KOPT-K1 (cell line): ENCODE measurements around the gene ADRA1B.

Experiments
- H3K27ac ChIP-seq: fragments of 200-600 bp; sonication (generic); 2 replicates; pipeline ENCODE4 v1.5.1; 2016; ENCODE audit warnings: antibody characterized with exemption, mild to moderate bottlenecking, low read depth, low read length; ENCODE audit not compliant: poor library complexity, severe bottlenecking
- H3K36me3 ChIP-seq: fragments of 200-600 bp; sonication (generic); 2 replicates; pipeline ENCODE4 v1.5.1; 2017; ENCODE audit warnings: antibody characterized with exemption, mild to moderate bottlenecking, low read length, moderate library complexity; ENCODE audit not compliant: insufficient read depth
- H3K9me3 ChIP-seq: fragments of 200-600 bp; sonication (generic); 2 replicates; pipeline ENCODE4 v1.5.1; 2017; ENCODE audit warnings: antibody characterized with exemption, low read length, mild to moderate bottlenecking; ENCODE audit not compliant: insufficient read depth, poor library complexity, severe bottlenecking

Gene ADRA1B

GRCh38 chr5:159893040-159893695, 23.1 kb upstream of the ADRA1B start:
- no peak overlapping the region for H3K27ac ChIP-seq
- no peaks in the 10 kb centered on the region for H3K9me3 ChIP-seq
- no peaks in the 10 kb centered on the region for H3K36me3 ChIP-seq

- Histone ChIP-seq H3K9me3 (no peaks in the 10 kb centered on the region), H3K36me3 (no peaks in the 10 kb centered on the region), H3K27ac (no peak overlapping the region)
Observed at GRCh38 chr5:159894149-159894720, 22.0 kb upstream of the ADRA1B start.

- no peak overlapping the region for H3K27ac ChIP-seq
- no peaks in the 10 kb centered on the region for H3K9me3 ChIP-seq
- no peaks in the 10 kb centered on the region for H3K36me3 ChIP-seq
Observed at GRCh38 chr5:159897786-159898393, 18.4 kb upstream of the ADRA1B start.

GRCh38 chr5:159899067-159900049, 16.9 kb upstream of the ADRA1B start:
- no peaks in the 10 kb centered on the region for H3K36me3 ChIP-seq
- no peaks in the 10 kb centered on the region for H3K9me3 ChIP-seq
- no peak overlapping the region for H3K27ac ChIP-seq

DNA sequence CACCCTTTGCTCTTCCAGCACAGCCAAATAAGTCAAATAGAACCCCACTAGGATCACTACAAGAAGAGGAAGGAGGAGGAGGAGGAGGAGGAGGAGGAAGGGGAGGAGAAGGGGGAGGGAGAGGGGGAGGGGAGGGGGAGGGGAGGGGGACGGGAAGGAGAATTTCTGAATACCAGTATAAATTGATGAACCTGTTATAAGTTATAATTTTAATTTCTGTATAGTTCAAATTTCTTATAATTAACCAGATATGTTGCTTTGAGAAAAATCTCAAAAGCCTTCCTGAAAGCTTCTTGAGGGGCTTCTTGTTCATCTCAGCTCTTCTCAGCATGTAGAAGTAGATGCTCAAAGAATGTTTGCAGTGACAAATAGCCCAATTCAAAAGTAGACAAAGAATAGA, 15.0 kb upstream of the ADRA1B start:
- Histone ChIP-seq H3K36me3 (no peaks in the 10 kb centered on the region), H3K27ac (no peak overlapping the region), H3K9me3 (no peaks in the 10 kb centered on the region)

- H3K27ac ChIP-seq = no peak overlapping the region
- no peaks in the 10 kb centered on the region for H3K36me3 ChIP-seq
- H3K9me3 ChIP-seq = no peaks in the 10 kb centered on the region
Observed at GRCh38 chr5:159901772-159902171, 14.5 kb upstream of the ADRA1B start.

DNA sequence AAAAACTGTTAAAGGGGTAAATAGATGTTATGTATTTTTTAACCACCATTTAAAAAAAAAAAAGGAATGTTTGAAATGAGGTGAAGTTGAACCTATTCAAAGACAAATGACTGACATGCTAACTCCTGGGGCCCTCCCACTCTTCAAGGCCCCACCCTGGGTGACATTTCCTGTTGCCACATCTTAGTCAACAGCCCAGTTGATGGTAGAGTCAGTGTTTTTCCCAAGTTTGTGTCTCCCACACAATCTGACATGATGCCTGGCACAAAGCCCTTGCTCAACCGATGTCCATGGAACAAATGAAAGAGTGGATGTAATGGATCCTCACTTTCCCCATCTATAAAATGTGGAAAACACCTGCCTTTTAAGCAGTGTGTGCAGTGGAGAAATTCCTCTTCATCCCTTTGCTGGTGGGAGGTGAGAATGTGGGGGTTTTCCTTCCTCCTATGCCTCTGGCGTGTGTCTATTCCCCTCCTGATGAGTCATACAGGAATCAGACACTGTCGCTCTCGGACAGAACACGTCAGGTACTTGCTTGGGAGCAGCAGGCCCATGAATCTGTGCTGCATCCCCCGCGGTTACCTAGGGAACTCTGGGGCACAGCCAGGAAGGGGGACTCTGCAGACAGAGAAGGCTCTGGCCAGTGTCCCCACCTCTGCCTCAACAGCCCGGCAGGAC, 13.7 kb upstream of the ADRA1B start:
- no peak overlapping the region for H3K27ac ChIP-seq
- H3K36me3 ChIP-seq = no peaks in the 10 kb centered on the region
- H3K9me3 ChIP-seq = no peaks in the 10 kb centered on the region

DNA sequence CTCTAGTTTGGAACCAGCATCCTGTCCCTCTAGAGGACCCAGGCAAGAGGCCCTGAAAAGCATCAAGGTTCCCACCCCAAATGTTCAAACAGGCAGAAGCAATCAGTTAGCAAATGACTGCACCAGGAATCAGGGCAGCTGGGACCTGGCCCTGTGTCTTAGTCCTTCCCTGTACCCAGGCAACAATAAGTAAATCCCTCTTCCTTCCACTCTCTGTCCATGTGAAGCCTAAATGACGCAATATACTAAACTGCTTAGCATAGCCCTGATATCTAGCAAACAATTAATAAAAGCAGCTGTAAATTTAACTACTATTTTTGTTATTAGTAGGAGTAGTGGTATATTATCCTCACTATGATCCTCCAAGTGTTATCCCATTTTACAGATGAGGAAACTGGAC, 13.2 kb upstream of the ADRA1B start:
- Histone ChIP-seq H3K9me3 (no peaks in the 10 kb centered on the region), H3K36me3 (no peaks in the 10 kb centered on the region), H3K27ac (no peak overlapping the region)

DNA sequence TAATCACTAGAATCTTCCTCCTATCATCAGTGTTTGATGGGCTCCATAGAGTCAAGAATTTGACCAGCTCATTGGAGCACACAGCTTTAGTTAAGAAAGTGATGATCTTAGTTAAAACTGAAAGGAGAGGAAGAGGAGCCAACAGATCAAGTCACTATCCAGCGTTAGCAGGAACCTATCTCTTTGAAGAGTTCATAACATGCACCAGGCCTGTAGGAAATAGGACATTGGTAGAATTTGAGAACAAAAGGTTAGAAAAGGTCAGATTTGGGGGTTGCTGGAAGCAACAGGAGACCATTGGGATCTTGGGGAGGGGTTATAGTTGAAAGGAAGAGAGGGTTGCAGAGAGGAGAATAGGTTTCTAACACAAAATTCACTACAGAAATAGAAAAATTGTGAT, 11.4 kb upstream of the ADRA1B start:
- Histone ChIP-seq H3K9me3 (no peaks in the 10 kb centered on the region), H3K27ac (no peak overlapping the region), H3K36me3 (no peaks in the 10 kb centered on the region)

DNA sequence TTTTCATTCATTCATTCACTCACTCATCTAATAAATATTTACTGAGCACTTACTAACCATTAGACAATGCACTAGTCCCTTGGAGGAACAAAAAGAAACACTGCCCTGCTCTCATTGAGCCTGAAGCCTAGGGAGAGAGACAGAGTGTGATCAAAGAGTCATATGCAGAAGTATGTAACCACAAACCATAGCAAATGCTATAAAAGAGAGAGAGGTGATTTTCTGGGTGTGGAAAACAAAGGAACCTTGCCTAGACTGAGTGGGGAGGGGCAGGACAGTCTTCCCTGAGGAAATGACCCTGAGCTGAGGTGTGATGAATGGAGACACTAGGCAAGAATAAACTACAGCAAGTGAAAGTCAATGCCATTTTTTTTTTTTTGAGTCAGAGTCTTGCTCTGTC, 10.8 kb upstream of the ADRA1B start:
- Histone ChIP-seq H3K36me3 (no peaks in the 10 kb centered on the region), H3K27ac (no peak overlapping the region), H3K9me3 (no peaks in the 10 kb centered on the region)

GRCh38 chr5:159906463-159906862, 9.8 kb upstream of the ADRA1B start:
- no peak overlapping the region for H3K27ac ChIP-seq
- no peaks in the 10 kb centered on the region for H3K9me3 ChIP-seq

GRCh38 chr5:159906943-159907342, 9.3 kb upstream of the ADRA1B start:
- Histone ChIP-seq H3K36me3 (no peaks in the 10 kb centered on the region), H3K9me3 (no peaks in the 10 kb centered on the region), H3K27ac (no peak overlapping the region)

More at GRCh38 chr5:159906463-159906862, 9.8 kb upstream of the ADRA1B start:
- H3K36me3 ChIP-seq = no peaks in the 10 kb centered on the region

GRCh38 chr5:159907689-159908590, 8.3 kb upstream of the ADRA1B start:
- no peaks in the 10 kb centered on the region for H3K9me3 ChIP-seq
- H3K36me3 ChIP-seq = no peaks in the 10 kb centered on the region
- no peak overlapping the region for H3K27ac ChIP-seq

DNA sequence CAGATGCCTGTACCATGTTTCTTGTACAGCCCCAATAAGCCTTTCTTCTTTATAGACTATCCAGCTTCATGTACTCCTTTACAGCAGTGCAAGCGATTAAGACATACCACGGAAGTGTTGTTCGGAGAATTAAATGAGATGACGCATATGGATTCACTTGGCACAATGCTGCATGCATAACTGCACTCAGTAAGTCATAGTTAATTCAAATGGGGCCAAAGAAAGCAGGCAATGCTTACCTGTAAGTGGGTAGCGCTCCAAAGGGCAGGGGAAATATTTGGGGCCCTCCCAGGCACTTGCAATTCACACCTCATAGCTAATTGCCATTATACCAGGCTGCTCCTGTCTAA, 7.7 kb upstream of the ADRA1B start:
- Histone ChIP-seq H3K9me3 (no peaks in the 10 kb centered on the region), H3K27ac (no peak overlapping the region), H3K36me3 (no peaks in the 10 kb centered on the region)
